GM12892 (cell line): ENCODE measurements around the gene ARMH4.

Experiments
- POLR2A ChIP-seq: IDR thresholded peaks from 2 replicates; pipeline ENCODE4 v1.6.1; 2011; ENCODE audit warnings: low read depth, low read length, control low read depth
- POLR2AphosphoS5 ChIP-seq: IDR thresholded peaks from 2 replicates; pipeline ENCODE4 v1.6.1; 2011; ENCODE audit warnings: low read depth, low read length, control low read depth
- TAF1 ChIP-seq: IDR thresholded peaks from 2 replicates; pipeline ENCODE4 v1.6.1; 2011; ENCODE audit warnings: low read depth, mild to moderate bottlenecking, control low read depth, low read length, borderline replicate concordance

GRCh38 chr14:58026967-58027366, 125.0 kb downstream of the ARMH4 start:
- TF ChIP-seq POLR2A, result no peak
- TF ChIP-seq TAF1, result no peak
- TF ChIP-seq POLR2AphosphoS5, result no peak
